HCT116 (cell line): ENCODE results near the gene ATP2C1. TPM values are rescaled to one million over a fixed set of nuclear protein-coding genes. Genes with fewer than 3 reads are reported as not detected.

ENCODE experiments used
- ATAC-seq: fragments of 200-7000 bp; cut with Tn5 transposase; 2 replicates; pipeline ENCODE4 v1.9.1; 2020; ENCODE audit warnings: mild to moderate bottlenecking, moderate library complexity
- BruUV-seq: library from RNA; stranded (reverse); fragments of 400-500 nt; replicated peaks from 2 replicates; lab custom pipeline; 2021; lab: Mats Ljungman, UMichigan
- CTCF ChIA-PET: fragments of 300-600 bp; sonication (Branson Sonifier 250); formaldehyde crosslinking; loops from one replicate; lab custom pipeline; 2021; ENCODE audit warnings: antibody characterized with exemption; lab: Charles Lee
- POLR2A ChIA-PET: fragments of 300-600, 350-600 bp; sonication (Branson Sonifier 250); formaldehyde crosslinking; loops from one replicate; lab custom pipeline; 2021; ENCODE audit warnings: antibody characterized with exemption; lab: Charles Lee
- RAD21 ChIA-PET, 2 experiments: fragments of 300-600 bp; sonication (Branson Sonifier 250); formaldehyde crosslinking; loops; one replicate each; lab custom pipeline; 2023; ENCODE audit warnings: low total read pairs in 2 of 2; ENCODE audit not compliant: uncharacterized antibody in 2 of 2, unreplicated experiment in 2 of 2, low non-redundant PET in 1 of 2; lab: Charles Lee
- DNase-seq: peaks from one replicate; pipeline ENCODE4 v3.0.0-alpha.2; 2010; ENCODE audit warnings: low read depth, low spot score
- H2AFZ ChIP-seq: fragments of 200-600 bp; shearing (Covaris generic), sonication (generic); 2 replicates; pipeline ENCODE4 v1.6.1; 2017; ENCODE audit warnings: low read depth, mixed run types, mixed read lengths, antibody characterized with exemption, low read length; ENCODE audit not compliant: poor library complexity, severe bottlenecking
- H3K27ac ChIP-seq: 2 replicates; pipeline ENCODE4 v1.5.1; 2012; ENCODE audit warnings: low read depth, low read length
- H3K27me3 ChIP-seq: fragments of 200-600 bp; sonication (generic); 2 replicates; pipeline ENCODE4 v1.6.1; 2016; ENCODE audit warnings: mixed run types, low read length, mixed read lengths; ENCODE audit not compliant: insufficient read depth
- H3K36me3 ChIP-seq, 2 experiments: fragments of 200-500 bp in 1 of 2; fragments of 200-600 bp in 1 of 2; sonication (Bioruptor generic) in 1 of 2; sonication (generic) in 1 of 2; 2 replicates each; pipeline versions ENCODE4 v1.5.1 to v1.6.1; 2014 to 2016; ENCODE audit warnings: low read length in 2 of 2, inconsistent platforms in 1 of 2, mixed read lengths in 1 of 2, mixed run types in 1 of 2; ENCODE audit not compliant: insufficient read depth in 2 of 2, control insufficient read depth in 1 of 2
- H3K4me1 ChIP-seq, 2 experiments: fragments of 200-600 bp in 1 of 2; sonication (generic) in 1 of 2; 2 replicates each; pipeline versions ENCODE4 v1.5.1 to v1.6.1; 2012 to 2017; ENCODE audit warnings: low read length in 2 of 2, inconsistent platforms in 1 of 2, mild to moderate bottlenecking in 1 of 2, mixed read lengths in 1 of 2, mixed run types in 1 of 2, moderate library complexity in 1 of 2; ENCODE audit not compliant: insufficient read depth in 2 of 2, control insufficient read depth in 1 of 2
- H3K4me2 ChIP-seq: fragments of 200-600 bp; sonication (generic); 2 replicates; pipeline ENCODE4 v1.6.1; 2017; ENCODE audit warnings: mixed run types, low read length, mixed read lengths
- H3K4me3 ChIP-seq, 2 experiments: fragments of 200-600 bp in 1 of 2; sonication (generic) in 1 of 2; replicated peaks in 1 of 2; 2 replicates each; pipeline ENCODE4 v1.5.1; 2011 to 2016; ENCODE audit warnings: low read length in 2 of 2, control low read depth in 1 of 2, low read depth in 1 of 2, mild to moderate bottlenecking in 1 of 2, mixed read lengths in 1 of 2, mixed run types in 1 of 2
- H3K79me2 ChIP-seq: fragments of 200-600 bp; sonication (generic); 2 replicates; pipeline ENCODE4 v1.6.1; 2017; ENCODE audit warnings: mild to moderate bottlenecking, mixed run types, low read length, moderate library complexity, mixed read lengths; ENCODE audit not compliant: insufficient read depth
- H3K9ac ChIP-seq: fragments of 200-600 bp; sonication (generic); 2 replicates; pipeline ENCODE4 v1.6.1; 2016; ENCODE audit warnings: low read length, mixed read lengths
- H3K9me2 ChIP-seq: fragments of 200-600 bp; sonication (generic), shearing (Covaris generic); 2 replicates; pipeline ENCODE4 v1.6.1; 2017; ENCODE audit warnings: mixed run types, mild to moderate bottlenecking, moderate library complexity; ENCODE audit not compliant: insufficient read depth
- H3K9me3 ChIP-seq, 2 experiments: fragments of 200-500 bp in 1 of 2; fragments of 200-600 bp in 1 of 2; sonication (Bioruptor generic) in 1 of 2; sonication (generic) in 1 of 2; 2 replicates each; pipeline ENCODE4 v1.6.1; 2014 to 2017; ENCODE audit warnings: low read length in 2 of 2, mixed read lengths in 2 of 2, inconsistent platforms in 1 of 2, low read depth in 1 of 2, mild to moderate bottlenecking in 1 of 2, mixed run types in 1 of 2, moderate library complexity in 1 of 2; ENCODE audit not compliant: control insufficient read depth in 1 of 2, insufficient read depth in 1 of 2
- H4K20me1 ChIP-seq: fragments of 200-600 bp; sonication (generic), shearing (Covaris generic); 2 replicates; pipeline ENCODE4 v1.6.1; 2017; ENCODE audit warnings: mixed run types, mild to moderate bottlenecking, moderate library complexity; ENCODE audit not compliant: insufficient read depth
- CEBPB ChIP-seq: IDR thresholded peaks from 2 replicates; pipeline ENCODE4 v1.6.1; 2012; ENCODE audit warnings: low read depth
- CTCF ChIP-seq, 3 experiments: fragments of 200-600 bp in 1 of 3; sonication (generic) in 1 of 3; IDR thresholded peaks in 2 of 3; conservative IDR thresholded peaks in 1 of 3; 2 replicates each; pipeline ENCODE4 v1.5.1; 2012 to 2017; ENCODE audit warnings: low read depth in 2 of 3, low read length in 2 of 3, antibody characterized with exemption in 1 of 3, borderline replicate concordance in 1 of 3, control low read depth in 1 of 3, mild to moderate bottlenecking in 1 of 3, mixed read lengths in 1 of 3, mixed run types in 1 of 3, moderate library complexity in 1 of 3; ENCODE audit not compliant: insufficient read depth in 1 of 3
- EGR1 ChIP-seq: IDR thresholded peaks from 2 replicates; pipeline ENCODE4 v1.6.1; 2012; ENCODE audit warnings: low read depth
- FOSL1 ChIP-seq: IDR thresholded peaks from 2 replicates; pipeline ENCODE4 v1.6.1; 2012; ENCODE audit warnings: low read depth
- MAX ChIP-seq: IDR thresholded peaks from 2 replicates; pipeline ENCODE4 v1.6.1; 2012
- POLR2A ChIP-seq: IDR thresholded peaks from 2 replicates; pipeline ENCODE4 v1.7.0; 2011; ENCODE audit warnings: borderline replicate concordance; ENCODE audit not compliant: insufficient read depth, insufficient read length; ENCODE audit errors: extremely low read depth
- REST ChIP-seq: IDR thresholded peaks from 2 replicates; pipeline ENCODE4 v1.6.1; 2012; ENCODE audit warnings: low read depth
- SIN3A ChIP-seq: IDR thresholded peaks from 2 replicates; pipeline ENCODE4 v1.6.1; 2012; ENCODE audit warnings: low read depth
- SP1 ChIP-seq: IDR thresholded peaks from 2 replicates; pipeline ENCODE4 v1.6.1; 2012; ENCODE audit warnings: low read depth
- YY1 ChIP-seq: IDR thresholded peaks from 2 replicates; pipeline ENCODE4 v1.6.1; 2011; ENCODE audit warnings: low read length, low read depth, moderate library complexity, mild to moderate bottlenecking; ENCODE audit not compliant: insufficient replicate concordance; ENCODE audit errors: extremely low read depth
- ZNF274 ChIP-seq: fragments of 200-500 bp; sonication (Bioruptor generic); IDR thresholded peaks from 2 replicates; pipeline ENCODE4 v1.6.1; 2014; ENCODE audit warnings: mild to moderate bottlenecking, low read depth, low read length, inconsistent platforms
- intact Hi-C: fragments of 100-400 bp; cut with micrococcal nuclease; formaldehyde crosslinking; loops from 2 replicates; pipeline ENCODE4 v1.10.0; 2022
- total RNA-seq: library from RNA; stranded (reverse); gene quantifications from one replicate; pipeline ENCODE4 v1.2.1, GENCODE V29; 2021; ENCODE audit not compliant: unreplicated experiment

The ATP2C1 gene
- total RNA-seq, 1 experiment from 2014 or later: 69.1 TPM

GRCh38 chr3:130950124-130950523 lies 56.2 kb downstream of the ATP2C1 start:
- H3K27me3 ChIP-seq: no peaks in the 10 kb centered on the region
- H3K4me3 ChIP-seq: no peak overlapping the region
- no peak overlapping the region for H3K27ac ChIP-seq
- TF ChIP-seq EGR1 (no peak), SP1 (no peak), ZNF274 (no peak), SIN3A (no peak), FOSL1 (no peak), CTCF (IDR thresholded peaks at IDR 0.05 in 2 of 3, conservative IDR thresholded peaks at IDR 0.05 in 1 of 3; ENCODE audit: borderline replicate concordance in 1 of 3, insufficient read depth in 1 of 3, low read depth in 2 of 3, low read length in 2 of 3) (no peak)
- intact Hi-C loops: no loop called here
- ChIA-PET POLR2A (no interaction called here), RAD21 (no interaction called here), CTCF (no interaction called here)
- ATAC-seq: no peak
- no peaks in the 10 kb centered on the region for H3K9me2 ChIP-seq
- no peaks in the 10 kb centered on the region for H3K4me1 ChIP-seq
- H3K36me3 ChIP-seq: 0 out of 4 replicates have a peak, but pooled peaks cover 0 to 7% of the 10 kb centered on the region in 2 experiments
- no peak overlapping the region for H3K4me2 ChIP-seq
- no peaks in the 10 kb centered on the region for H4K20me1 ChIP-seq
- no TSS peak for BruUV-seq
- no peak overlapping the region for H2AFZ ChIP-seq
- H3K9ac ChIP-seq: no peak overlapping the region
- no peak for DNase-seq
- H3K79me2 ChIP-seq: no peaks in the 10 kb centered on the region
- H3K9me3 ChIP-seq: no peaks in the 10 kb centered on the region

GRCh38 chr3:130950641-130951040 lies 56.8 kb downstream of the ATP2C1 start:
- POLR2A ChIA-PET: no interaction called here
- no peaks in the 10 kb centered on the region for H3K9me2 ChIP-seq
- no peaks in the 10 kb centered on the region for H4K20me1 ChIP-seq
- CTCF ChIA-PET: no interaction called here
- H3K9me3 ChIP-seq: no peaks in the 10 kb centered on the region
- DNase-seq (no peak), ATAC-seq (no peak)
- RAD21 ChIA-PET: no interaction called here
- peaks cover 0 to 12% of the 10 kb centered on the region in 2 experiments; a peak in 1 of 4 replicates for H3K36me3 ChIP-seq
- H3K27me3 ChIP-seq: no peaks in the 10 kb centered on the region
- H3K79me2 ChIP-seq: no peaks in the 10 kb centered on the region
- intact Hi-C loops: no loop called here
- H2AFZ ChIP-seq: no peak overlapping the region
- H3K4me1 ChIP-seq: no peaks in the 10 kb centered on the region
- H3K9ac ChIP-seq: no peak overlapping the region
- no TSS peak for BruUV-seq
- H3K4me2 ChIP-seq: no peak overlapping the region
- no peak overlapping the region for H3K27ac ChIP-seq
- H3K4me3 ChIP-seq: no peak overlapping the region
- TF ChIP-seq CTCF (IDR thresholded peaks at IDR 0.05 in 2 of 3, conservative IDR thresholded peaks at IDR 0.05 in 1 of 3; ENCODE audit: borderline replicate concordance in 1 of 3, insufficient read depth in 1 of 3, low read depth in 2 of 3, low read length in 2 of 3) (no peak), MAX (no peak), POLR2A (no peak), YY1 (no peak), CEBPB (no peak), SP1 (no peak), REST (no peak), ZNF274 (no peak)
